PFSK-1 (cell line): Measurements from ENCODE around the gene OR51I2.

Experiments used
- FOXP2 ChIP-seq: optimal IDR thresholded peaks from 2 replicates; pipeline ENCODE3; 2011; ENCODE audit warnings: borderline replicate concordance, control low read depth, inconsistent platforms; ENCODE audit not compliant: insufficient read depth; ENCODE audit errors: extremely low read length, extremely low read depth
- POLR2AphosphoS5 ChIP-seq: IDR thresholded peaks from 2 replicates; pipeline ENCODE4 v1.6.1; 2012; ENCODE audit warnings: low read depth, mild to moderate bottlenecking, control low read depth, low read length, moderate library complexity
- REST ChIP-seq, 2 experiments: IDR thresholded peaks; 2 replicates each; pipeline versions ENCODE4 v1.6.1 to v1.8.0; 2011 to 2012; ENCODE audit warnings: low read depth in 2 of 2, low read length in 2 of 2, control low read depth in 1 of 2, inconsistent platforms in 1 of 2, mild to moderate bottlenecking in 1 of 2, moderate library complexity in 1 of 2; ENCODE audit not compliant: insufficient read depth in 1 of 2
- SIN3A ChIP-seq: IDR thresholded peaks from 2 replicates; pipeline ENCODE4 v1.6.1; 2012; ENCODE audit warnings: mild to moderate bottlenecking, low read length, moderate library complexity, borderline replicate concordance; ENCODE audit not compliant: insufficient read depth
- TAF1 ChIP-seq: IDR thresholded peaks from 2 replicates; pipeline ENCODE4 v1.6.1; 2012; ENCODE audit warnings: low read length, control low read depth, borderline replicate concordance; ENCODE audit not compliant: insufficient read depth

OR51I2 gene

GRCh38 chr11:5467527-5467926 lies 18.4 kb downstream of the OR51I2 start:
- TF ChIP-seq FOXP2 (no peak), REST (IDR thresholded peaks at IDR 0.05; ENCODE audit: insufficient read depth in 1 of 2, low read depth in 2 of 2, low read length in 2 of 2) (no peak), POLR2AphosphoS5 (no peak), SIN3A (no peak), TAF1 (no peak)

- TF ChIP-seq FOXP2 (no peak), TAF1 (no peak), REST (IDR thresholded peaks at IDR 0.05; ENCODE audit: insufficient read depth in 1 of 2, low read depth in 2 of 2, low read length in 2 of 2) (no peak), POLR2AphosphoS5 (no peak), SIN3A (no peak)
Observed at GRCh38 chr11:5473921-5474320, 24.8 kb downstream of the OR51I2 start.

- no peak for TF ChIP-seq SIN3A
- no peak for TF ChIP-seq REST (IDR thresholded peaks at IDR 0.05; ENCODE audit: insufficient read depth in 1 of 2, low read depth in 2 of 2, low read length in 2 of 2)
- TF ChIP-seq TAF1: no peak
- TF ChIP-seq FOXP2: no peak
Observed at GRCh38 chr11:5476186-5476819, 27.2 kb downstream of the OR51I2 start.

GRCh38 chr11:5486003-5486402 lies 36.9 kb downstream of the OR51I2 start:
- TF ChIP-seq TAF1 (no peak), FOXP2 (no peak), SIN3A (no peak)

- no peak for TF ChIP-seq POLR2AphosphoS5
- no peak for TF ChIP-seq FOXP2
- no peak for TF ChIP-seq SIN3A
- no peak for TF ChIP-seq REST (IDR thresholded peaks at IDR 0.05; ENCODE audit: insufficient read depth in 1 of 2, low read depth in 2 of 2, low read length in 2 of 2)
- TF ChIP-seq TAF1: no peak
Observed at GRCh38 chr11:5486421-5486820, 37.3 kb downstream of the OR51I2 start.
